Breast epithelium (tissue), 4 donors: ENCODE data around the gene GCLM. TPM values are rescaled to one million over a fixed set of nuclear protein-coding genes. Genes with fewer than 3 reads are reported as not detected.
"Not testable (repeated sequence)": the region's sequence is repeated elsewhere in the genome, so short reads cannot be mapped to it uniquely, and the experiment has no call there.

ENCODE experiments used
- DNase-seq, 2 donors: peaks; one replicate each; pipeline ENCODE4 v3.0.0-alpha.2; 2019; ENCODE audit warnings: low spot score in 2 of 2
- H3K27ac ChIP-seq, 2 donors: fragments of 200-600 bp; sonication (generic) in 1 of 2; one replicate each; pipeline ENCODE4 v1.5.1; 2016 to 2019; ENCODE audit warnings: mild to moderate bottlenecking in 1 of 2
- H3K27me3 ChIP-seq, 2 donors: fragments of 200-600 bp; sonication (generic) in 1 of 2; one replicate each; pipeline versions ENCODE4 v1.5.1 to v1.6.0; 2017 to 2019; ENCODE audit warnings: control low read depth in 1 of 2, mild to moderate bottlenecking in 1 of 2
- H3K36me3 ChIP-seq: fragments of 200-600 bp; one replicate; pipeline ENCODE4 v1.5.1; 2019
- H3K4me1 ChIP-seq, 2 donors: fragments of 200-600 bp; sonication (generic); one replicate each; pipeline ENCODE4 v1.5.1; 2016 to 2019; ENCODE audit warnings: control low read depth in 1 of 2
- H3K4me3 ChIP-seq, 3 donors: fragments of 200-600 bp; sonication (generic); 1 replicate in 2 of 3; 2 replicates in 1 of 3; pipeline ENCODE4 v1.5.1; 2016 to 2019; ENCODE audit warnings: mild to moderate bottlenecking in 3 of 3, moderate library complexity in 2 of 3
- H3K9me3 ChIP-seq, 2 donors: fragments of 200-600 bp; sonication (generic) in 1 of 2; one replicate each; pipeline ENCODE4 v1.5.1; 2016 to 2019; ENCODE audit warnings: control low read depth in 1 of 2
- POLR2A ChIP-seq: fragments of 450-650 bp; IDR thresholded peaks from one replicate; pipeline ENCODE4 v1.6.1; 2016; ENCODE audit warnings: antibody characterized with exemption, mild to moderate bottlenecking, moderate library complexity
- POLR2AphosphoS5 ChIP-seq, 3 donors: sonication (generic); formaldehyde crosslinking; IDR thresholded peaks; one replicate each; pipeline ENCODE4 v1.6.1; 2017; ENCODE audit warnings: antibody characterized with exemption in 3 of 3
- intact Hi-C: fragments of 100-400 bp; cut with DNase I; formaldehyde crosslinking; loops from one replicate; pipeline ENCODE4 v1.15.1; 2023; ENCODE audit warnings: low total_unique reads
- total RNA-seq, 3 donors: library from RNA; depleted of rRNA; stranded (reverse); fragments of >200 nt; gene quantifications; one replicate each; pipeline ENCODE4 v1.1.0, GENCODE V29; 2016
- TF ChIP-seq, protein P1 (sequence below), 3 donors: fragments of 450-650 bp; IDR thresholded peaks; one replicate each; pipeline ENCODE4 v1.5.1; 2016 to 2017; ENCODE audit warnings: antibody characterized with exemption in 3 of 3, mild to moderate bottlenecking in 3 of 3, moderate library complexity in 3 of 3

GCLM gene
- total RNA-seq, 3 donors from 2014 or later = 10.1 to 23.7 (median 13.8) TPM

GRCh38 chr1:93853940-93854339 lies 55.3 kb downstream of the GCLM start:
- TF ChIP-seq, protein P1, sequence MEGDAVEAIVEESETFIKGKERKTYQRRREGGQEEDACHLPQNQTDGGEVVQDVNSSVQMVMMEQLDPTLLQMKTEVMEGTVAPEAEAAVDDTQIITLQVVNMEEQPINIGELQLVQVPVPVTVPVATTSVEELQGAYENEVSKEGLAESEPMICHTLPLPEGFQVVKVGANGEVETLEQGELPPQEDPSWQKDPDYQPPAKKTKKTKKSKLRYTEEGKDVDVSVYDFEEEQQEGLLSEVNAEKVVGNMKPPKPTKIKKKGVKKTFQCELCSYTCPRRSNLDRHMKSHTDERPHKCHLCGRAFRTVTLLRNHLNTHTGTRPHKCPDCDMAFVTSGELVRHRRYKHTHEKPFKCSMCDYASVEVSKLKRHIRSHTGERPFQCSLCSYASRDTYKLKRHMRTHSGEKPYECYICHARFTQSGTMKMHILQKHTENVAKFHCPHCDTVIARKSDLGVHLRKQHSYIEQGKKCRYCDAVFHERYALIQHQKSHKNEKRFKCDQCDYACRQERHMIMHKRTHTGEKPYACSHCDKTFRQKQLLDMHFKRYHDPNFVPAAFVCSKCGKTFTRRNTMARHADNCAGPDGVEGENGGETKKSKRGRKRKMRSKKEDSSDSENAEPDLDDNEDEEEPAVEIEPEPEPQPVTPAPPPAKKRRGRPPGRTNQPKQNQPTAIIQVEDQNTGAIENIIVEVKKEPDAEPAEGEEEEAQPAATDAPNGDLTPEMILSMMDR (IDR thresholded peaks at IDR 0.05) = no peak
- no peak for TF ChIP-seq POLR2A
- TF ChIP-seq POLR2AphosphoS5 (IDR thresholded peaks at IDR 0.05) = no peak
- intact Hi-C loops = no loop called here
- no peaks in the 10 kb centered on the region for H3K27me3 ChIP-seq
- H3K4me3 ChIP-seq = no peak overlapping the region
- no peaks in the 10 kb centered on the region for H3K9me3 ChIP-seq
- H3K27ac ChIP-seq = no peak overlapping the region
- H3K36me3 ChIP-seq = no peaks in the 10 kb centered on the region
- no peak for DNase-seq
- H3K4me1 ChIP-seq = no peaks in the 10 kb centered on the region

- H3K27ac ChIP-seq = no peak overlapping the region
- TF ChIP-seq, protein P1 (IDR thresholded peaks at IDR 0.05) = no peak
- no peak for TF ChIP-seq POLR2A
- no peak for TF ChIP-seq POLR2AphosphoS5 (IDR thresholded peaks at IDR 0.05)
- no peak overlapping the region for H3K4me3 ChIP-seq
- H3K4me1 ChIP-seq = peaks cover 0 to 2% of the 10 kb centered on the region in 2 donors
- intact Hi-C loops = no loop called here
- H3K36me3 ChIP-seq = no peaks in the 10 kb centered on the region
- H3K9me3 ChIP-seq = no peaks in the 10 kb centered on the region
- no peaks in the 10 kb centered on the region for H3K27me3 ChIP-seq
- no peak for DNase-seq
Observed at GRCh38 chr1:93851878-93852277, 57.4 kb downstream of the GCLM start.

GRCh38 chr1:93851327-93851712 lies 57.9 kb downstream of the GCLM start:
- H3K9me3 ChIP-seq = no peaks in the 10 kb centered on the region
- no peak for TF ChIP-seq POLR2AphosphoS5 (IDR thresholded peaks at IDR 0.05)
- TF ChIP-seq, protein P1 (IDR thresholded peaks at IDR 0.05) = no peak
- TF ChIP-seq POLR2A = no peak
- H3K36me3 ChIP-seq = no peaks in the 10 kb centered on the region
- H3K4me1 ChIP-seq = peaks cover 0 to 2% of the 10 kb centered on the region in 2 donors
- DNase-seq = no peak
- intact Hi-C loops = no loop called here
- no peaks in the 10 kb centered on the region for H3K27me3 ChIP-seq
- no peak overlapping the region for H3K27ac ChIP-seq
- H3K4me3 ChIP-seq = no peak overlapping the region

- H3K4me1 ChIP-seq, H3K27me3 ChIP-seq, H3K9me3 ChIP-seq, H3K36me3 ChIP-seq, H3K27ac ChIP-seq, intact Hi-C loops, H3K4me3 ChIP-seq: not testable (repeated sequence)
- TF ChIP-seq, protein P1 (IDR thresholded peaks at IDR 0.05) = peak; percentile 16 to 33 (median 17)
- DNase-seq = peak in 1 of 2 donors; percentile 37
Observed at GRCh38 chr1:93850687-93851326, 58.4 kb downstream of the GCLM start.

GRCh38 chr1:93848350-93848883 lies 60.8 kb downstream of the GCLM start:
- H3K9me3 ChIP-seq = no peaks in the 10 kb centered on the region
- TF ChIP-seq POLR2A (no peak), POLR2AphosphoS5 (IDR thresholded peaks at IDR 0.05) (no peak)
- TF ChIP-seq, protein P1 (IDR thresholded peaks at IDR 0.05) = no peak
- intact Hi-C loops = loop anchor here (10.0 kb wide), 1 partner anchor 224 kb away; no protein-coding TSS in a partner anchor
- peaks cover 0 to 2% of the 10 kb centered on the region in 2 donors for H3K4me1 ChIP-seq
- no peaks in the 10 kb centered on the region for H3K36me3 ChIP-seq
- no peak for DNase-seq
- H3K27me3 ChIP-seq = no peaks in the 10 kb centered on the region
- peak overlapping the region; percentile 95 to 98 for H3K27ac ChIP-seq
- peak overlapping the region; percentile 62 to 90 (median 74) for H3K4me3 ChIP-seq
